Activated CD8-positive, alpha-beta memory T cell treated with anti-CD3 and anti-CD28 coated beads, Interleukin-2, amount 10 ng/mL, durations not matched to agents 7 days and 5 days (primary cell): ENCODE measurements around the gene ANKRD55. TPM values are rescaled to one million over a fixed set of nuclear protein-coding genes. Genes with fewer than 3 reads are reported as not detected.
"Not testable (repeated sequence)": the region's sequence is repeated elsewhere in the genome, so short reads cannot be mapped to it uniquely, and the experiment has no call there.

Source experiments
- ATAC-seq: fragments of 150-1000 bp; cut with Tn5 transposase; one replicate; pipeline ENCODE4 v1.10.0; 2021; ENCODE audit warnings: moderate library complexity
- CTCF ChIA-PET: fragments of 350-600 bp; sonication (Branson Sonifier 250); formaldehyde crosslinking; loops from one replicate; lab custom pipeline; 2021; ENCODE audit warnings: antibody characterized with exemption; lab: Charles Lee
- DNase-seq: peaks from one replicate; pipeline ENCODE4 v3.0.0-alpha.2; 2020
- H3K27ac Mint-ChIP-seq: one replicate; pipeline ENCODE4 v1.8.0; 2021; ENCODE audit warnings: mild to moderate bottlenecking, mixed read lengths
- H3K27me3 Mint-ChIP-seq: one replicate; pipeline ENCODE4 v1.8.0; 2021; ENCODE audit warnings: mixed read lengths
- H3K36me3 Mint-ChIP-seq: one replicate; pipeline ENCODE4 v1.8.0; 2021; ENCODE audit warnings: mild to moderate bottlenecking, mixed read lengths
- H3K4me1 Mint-ChIP-seq: one replicate; pipeline ENCODE4 v1.8.0; 2021; ENCODE audit warnings: mixed read lengths
- H3K4me3 Mint-ChIP-seq: one replicate; pipeline ENCODE4 v1.8.0; 2021; ENCODE audit warnings: mild to moderate bottlenecking, moderate library complexity, mixed read lengths
- H3K9me3 Mint-ChIP-seq: one replicate; pipeline ENCODE4 v1.8.0; 2022; ENCODE audit warnings: low read depth, mixed read lengths
- total RNA-seq, 2 experiments: library from RNA; stranded (reverse); gene quantifications; one replicate each; pipeline ENCODE4 v1.2.3, GENCODE V29; 2021

Gene ANKRD55
- total RNA-seq, 2 experiments from 2014 or later = 0.26 TPM; not detected in 1

DNA sequence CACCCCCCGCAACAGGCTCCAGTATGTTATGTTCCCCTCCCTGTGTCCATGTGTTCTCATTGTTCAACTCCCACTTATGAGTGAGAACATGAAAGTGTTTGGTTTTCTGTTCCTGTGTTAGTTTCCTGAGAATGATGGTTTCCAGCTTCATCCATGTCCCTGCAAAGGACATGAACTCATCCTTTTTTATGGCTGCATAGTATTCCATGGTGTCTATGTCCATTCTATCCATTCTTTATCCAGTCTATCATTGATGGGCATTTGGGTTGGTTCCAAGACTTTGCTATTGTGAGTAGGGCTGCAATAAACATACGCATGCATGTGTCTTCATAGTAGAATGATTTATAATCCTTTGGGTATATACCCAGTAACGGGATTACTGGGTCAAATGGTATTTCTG lies 35.6 kb upstream of the ANKRD55 start:
- ATAC-seq, DNase-seq, H3K36me3 Mint-ChIP-seq, H3K27ac Mint-ChIP-seq, H3K9me3 Mint-ChIP-seq, H3K4me3 Mint-ChIP-seq: not testable (repeated sequence)
- Mint-ChIP-seq H3K4me1 (peaks cover 16% of the 10 kb centered on the region), H3K27me3 (peaks cover 21% of the 10 kb centered on the region)
- CTCF ChIA-PET = interaction anchor here (1.0 to 3.4 kb wide), 3 partner anchors 131 to 570 kb away, joined by 3 to 22 read pairs (median 3); no protein-coding TSS in a partner anchor

- Mint-ChIP-seq H3K4me3 (no peak overlapping the region), H3K9me3 (no peaks in the 10 kb centered on the region), H3K27me3 (peaks cover 22% of the 10 kb centered on the region), H3K4me1 (peaks cover 16% of the 10 kb centered on the region), H3K36me3 (no peaks in the 10 kb centered on the region), H3K27ac (no peak overlapping the region)
- CTCF ChIA-PET = interaction anchor here (1.0 to 3.4 kb wide), 3 partner anchors 132 to 570 kb away, joined by 3 to 22 read pairs (median 11); no protein-coding TSS in a partner anchor
- no peak for ATAC-seq
- DNase-seq = no peak
Observed at GRCh38 chr5:56267856-56268255, 34.7 kb upstream of the ANKRD55 start.

GRCh38 chr5:56264417-56265025 lies 31.4 kb upstream of the ANKRD55 start:
- DNase-seq (no peak), ATAC-seq (no peak)
- CTCF ChIA-PET = interaction anchor here (1.1 to 1.3 kb wide), 4 partner anchors 9 to 874 kb away, joined by 3 read pairs; no protein-coding TSS in a partner anchor
- H3K9me3 Mint-ChIP-seq = no peaks in the 10 kb centered on the region
- peaks cover 2% of the 10 kb centered on the region for H3K4me1 Mint-ChIP-seq
- H3K27me3 Mint-ChIP-seq = peaks cover 28% of the 10 kb centered on the region
- no peaks in the 10 kb centered on the region for H3K36me3 Mint-ChIP-seq
- H3K27ac Mint-ChIP-seq = no peak overlapping the region
- no peak overlapping the region for H3K4me3 Mint-ChIP-seq

- Mint-ChIP-seq H3K4me3 (no peak overlapping the region), H3K27me3 (peaks cover 24% of the 10 kb centered on the region), H3K27ac (no peak overlapping the region)
Observed at GRCh38 chr5:56262279-56262678, 29.1 kb upstream of the ANKRD55 start.

DNA sequence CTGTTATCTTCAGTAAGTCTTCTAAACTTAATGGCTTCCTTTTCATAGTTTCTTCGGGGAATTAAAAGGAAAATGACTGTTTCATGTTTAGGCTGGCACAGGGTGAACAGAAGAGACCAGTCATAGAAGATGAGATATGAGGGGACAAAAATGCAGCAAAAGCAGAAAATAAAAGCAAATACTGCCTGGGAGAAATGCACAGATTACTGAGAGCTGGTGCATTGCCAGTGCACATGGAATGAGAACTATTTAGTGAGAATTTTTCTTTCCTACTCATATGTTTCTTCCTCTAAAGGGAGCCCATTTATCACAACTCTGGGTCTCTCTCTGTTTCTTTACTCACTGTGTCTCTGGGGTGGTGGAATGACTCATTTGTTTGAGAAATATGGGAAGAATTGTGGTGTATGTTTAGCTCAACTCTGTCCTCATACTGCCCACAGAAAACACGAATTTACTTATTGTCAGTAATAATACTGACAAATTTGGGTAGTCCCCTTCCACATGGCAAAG lies 25.9 kb upstream of the ANKRD55 start:
- H3K27ac Mint-ChIP-seq = no peak overlapping the region
- ATAC-seq (peak; percentile 82), DNase-seq (no peak)
- no peaks in the 10 kb centered on the region for H3K36me3 Mint-ChIP-seq
- H3K27me3 Mint-ChIP-seq = peaks cover 27% of the 10 kb centered on the region
- no peak overlapping the region for H3K4me3 Mint-ChIP-seq
- CTCF ChIA-PET = interaction anchor here (1.2 kb wide), 1 partner anchor 322 kb away, joined by 5 read pairs; no protein-coding TSS in a partner anchor
- no peaks in the 10 kb centered on the region for H3K9me3 Mint-ChIP-seq
- peaks cover 4% of the 10 kb centered on the region for H3K4me1 Mint-ChIP-seq

More at GRCh38 chr5:56262279-56262678, 29.1 kb upstream of the ANKRD55 start:
- ATAC-seq (no peak), DNase-seq (no peak)
- CTCF ChIA-PET = no interaction called here
- no peaks in the 10 kb centered on the region for H3K36me3 Mint-ChIP-seq
- H3K9me3 Mint-ChIP-seq = no peaks in the 10 kb centered on the region
- peaks cover 4% of the 10 kb centered on the region for H3K4me1 Mint-ChIP-seq

DNA sequence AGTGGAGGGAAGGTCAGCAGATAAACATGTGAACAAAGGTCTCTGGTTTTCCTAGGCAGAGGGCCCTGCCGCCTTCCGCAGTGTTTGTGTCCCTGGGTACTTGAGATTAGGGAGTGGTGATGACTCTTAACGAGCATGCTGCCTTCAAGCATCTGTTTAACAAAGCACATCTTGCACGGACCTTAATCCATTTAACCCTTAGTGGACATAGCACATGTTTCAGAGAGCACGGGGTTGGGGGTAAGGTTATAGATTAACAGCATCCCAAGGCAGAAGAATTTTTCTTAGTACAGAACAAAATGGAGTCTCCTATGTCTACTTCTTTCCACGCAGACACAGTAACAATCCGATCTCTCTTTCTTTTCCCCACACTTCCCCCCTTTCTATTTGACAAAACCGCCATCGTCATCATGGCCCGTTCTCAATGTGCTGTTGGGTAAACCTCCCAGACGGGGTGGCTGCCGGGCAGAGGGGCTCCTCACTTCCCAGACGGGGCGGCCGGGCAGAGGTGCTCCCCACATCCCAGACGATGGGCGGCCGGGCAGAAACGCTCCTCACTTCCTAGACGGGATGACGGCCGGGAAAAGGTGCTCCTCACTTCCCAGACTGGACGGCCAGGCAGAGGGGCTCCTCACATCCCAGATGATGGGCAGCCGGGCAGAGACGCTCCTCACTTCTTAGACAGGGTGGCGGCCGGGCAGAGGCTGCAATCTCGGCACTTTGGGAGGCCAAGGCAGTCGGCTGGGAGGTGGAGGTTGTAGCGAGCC lies 24.8 kb upstream of the ANKRD55 start:
- CTCF ChIA-PET = not testable (repeated sequence)

DNA sequence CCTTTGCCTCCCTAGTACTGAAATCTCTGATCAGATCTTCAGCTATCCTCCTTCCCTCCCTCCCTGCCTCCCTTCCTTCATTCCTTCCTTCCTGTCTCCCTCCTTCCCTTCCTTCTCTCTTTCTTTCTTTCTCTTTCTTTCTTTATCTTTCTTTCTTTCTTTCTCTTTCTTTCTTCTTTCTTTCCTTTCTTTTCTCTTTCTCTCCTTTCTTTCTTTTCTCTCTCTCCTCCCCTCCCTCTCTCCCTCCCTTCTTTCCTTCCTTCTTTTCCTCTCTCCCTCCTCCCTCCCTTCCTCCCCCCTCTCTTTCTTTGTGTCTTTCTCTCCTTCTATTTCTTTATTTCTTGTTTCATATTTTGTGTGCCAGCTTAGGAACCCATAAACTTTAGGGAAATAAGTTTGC lies 23.9 kb upstream of the ANKRD55 start:
- Mint-ChIP-seq H3K4me1 (peaks cover 4% of the 10 kb centered on the region), H3K4me3 (no peak overlapping the region), H3K27ac (no peak overlapping the region), H3K9me3 (no peaks in the 10 kb centered on the region), H3K27me3 (peaks cover 22% of the 10 kb centered on the region), H3K36me3 (no peaks in the 10 kb centered on the region)
- CTCF ChIA-PET = no interaction called here
- ATAC-seq = no peak
- DNase-seq = no peak

More for the DNA sequence above, 24.8 kb upstream of the ANKRD55 start:
- H3K4me3 Mint-ChIP-seq, H3K36me3 Mint-ChIP-seq, H3K27ac Mint-ChIP-seq, H3K9me3 Mint-ChIP-seq, ATAC-seq, DNase-seq, H3K4me1 Mint-ChIP-seq: not testable (repeated sequence)
- H3K27me3 Mint-ChIP-seq = peaks cover 29% of the 10 kb centered on the region

- H3K4me1 Mint-ChIP-seq = peaks cover 4% of the 10 kb centered on the region
- no peak for ATAC-seq
- no peak overlapping the region for H3K4me3 Mint-ChIP-seq
- peaks cover 26% of the 10 kb centered on the region for H3K27me3 Mint-ChIP-seq
- CTCF ChIA-PET = no interaction called here
- no peaks in the 10 kb centered on the region for H3K9me3 Mint-ChIP-seq
- H3K36me3 Mint-ChIP-seq = no peaks in the 10 kb centered on the region
- no peak for DNase-seq
- no peak overlapping the region for H3K27ac Mint-ChIP-seq
Observed at GRCh38 chr5:56255502-56255901, 22.4 kb upstream of the ANKRD55 start.

DNA sequence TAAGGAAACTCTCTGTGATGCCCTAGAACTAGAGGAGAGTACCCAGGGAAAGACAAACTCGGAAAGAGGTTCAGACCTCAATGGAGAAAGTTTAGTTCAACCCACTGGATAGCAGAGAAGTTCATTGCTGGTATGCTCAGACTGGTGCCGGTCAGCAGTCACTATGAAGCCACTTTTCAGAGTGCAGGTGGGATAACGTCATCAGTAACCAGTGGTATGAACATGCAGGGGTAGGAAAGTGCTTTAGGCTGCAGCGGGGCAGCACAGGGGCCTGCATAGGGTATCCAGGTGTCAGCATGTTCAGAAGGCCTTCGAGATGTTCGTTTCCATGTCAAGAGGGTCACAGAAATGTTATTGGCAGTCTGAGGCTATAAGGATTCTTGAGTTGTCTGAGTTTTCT lies 20.8 kb upstream of the ANKRD55 start:
- H3K27me3 Mint-ChIP-seq = peaks cover 26% of the 10 kb centered on the region
- no peaks in the 10 kb centered on the region for H3K36me3 Mint-ChIP-seq
- CTCF ChIA-PET = no interaction called here
- ATAC-seq = no peak
- no peak overlapping the region for H3K4me3 Mint-ChIP-seq
- H3K27ac Mint-ChIP-seq = no peak overlapping the region
- H3K9me3 Mint-ChIP-seq = no peaks in the 10 kb centered on the region
- peaks cover 4% of the 10 kb centered on the region for H3K4me1 Mint-ChIP-seq
- no peak for DNase-seq

DNA sequence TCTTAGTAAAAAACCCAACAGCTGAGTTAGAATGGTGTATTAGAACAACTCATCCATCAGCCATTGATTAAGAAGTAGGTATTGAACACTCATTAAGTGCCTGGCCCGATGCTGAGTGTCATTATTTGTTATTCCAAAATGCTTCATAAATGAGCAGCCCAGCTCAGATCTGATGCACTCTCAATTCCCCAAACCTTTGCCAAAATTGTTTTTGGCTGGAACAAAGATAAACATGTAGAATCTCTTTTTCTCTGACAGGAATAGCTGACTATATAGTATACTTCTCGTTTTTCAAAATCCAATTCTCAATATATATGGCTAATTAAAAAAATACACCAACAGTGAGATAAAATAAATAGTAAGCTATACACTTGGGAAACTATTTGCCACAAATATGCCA lies 20.0 kb upstream of the ANKRD55 start:
- DNase-seq (no peak), ATAC-seq (no peak)
- Mint-ChIP-seq H3K27ac (no peak overlapping the region), H3K9me3 (no peaks in the 10 kb centered on the region), H3K27me3 (peaks cover 24% of the 10 kb centered on the region), H3K4me1 (no peaks in the 10 kb centered on the region), H3K36me3 (no peaks in the 10 kb centered on the region), H3K4me3 (no peak overlapping the region)
- CTCF ChIA-PET = no interaction called here

GRCh38 chr5:56251918-56252553 lies 18.9 kb upstream of the ANKRD55 start:
- H3K36me3 Mint-ChIP-seq = no peaks in the 10 kb centered on the region
- ATAC-seq (no peak), DNase-seq (no peak)
- H3K4me1 Mint-ChIP-seq = no peaks in the 10 kb centered on the region
- no peak overlapping the region for H3K4me3 Mint-ChIP-seq
- no peak overlapping the region for H3K27ac Mint-ChIP-seq
- no peaks in the 10 kb centered on the region for H3K9me3 Mint-ChIP-seq
- CTCF ChIA-PET = no interaction called here
- peaks cover 23% of the 10 kb centered on the region for H3K27me3 Mint-ChIP-seq

DNA sequence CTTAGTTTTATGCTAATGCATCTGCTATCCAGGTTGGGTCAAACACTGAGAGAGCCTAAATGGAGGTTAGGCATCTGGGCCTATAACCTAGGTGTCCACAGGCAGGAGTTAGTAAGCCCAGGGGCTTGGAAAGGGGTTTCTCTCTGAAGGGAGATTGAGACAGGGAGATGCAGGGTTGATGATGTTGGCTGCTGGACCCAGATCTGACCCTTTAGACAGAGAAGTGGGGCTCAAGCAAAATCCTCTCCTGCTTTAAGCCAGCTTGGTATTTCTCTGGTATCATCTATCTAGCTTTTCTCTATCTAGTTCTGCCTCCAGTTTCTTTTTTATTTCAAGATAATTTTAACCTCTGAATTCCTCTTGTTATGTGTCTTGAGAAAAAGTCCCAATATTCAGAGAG lies 18.3 kb upstream of the ANKRD55 start:
- Mint-ChIP-seq H3K27ac (no peak overlapping the region), H3K9me3 (no peaks in the 10 kb centered on the region), H3K4me3 (no peak overlapping the region), H3K36me3 (no peaks in the 10 kb centered on the region), H3K27me3 (peaks cover 21% of the 10 kb centered on the region), H3K4me1 (no peaks in the 10 kb centered on the region)
- DNase-seq (no peak), ATAC-seq (no peak)
- CTCF ChIA-PET = no interaction called here

DNA sequence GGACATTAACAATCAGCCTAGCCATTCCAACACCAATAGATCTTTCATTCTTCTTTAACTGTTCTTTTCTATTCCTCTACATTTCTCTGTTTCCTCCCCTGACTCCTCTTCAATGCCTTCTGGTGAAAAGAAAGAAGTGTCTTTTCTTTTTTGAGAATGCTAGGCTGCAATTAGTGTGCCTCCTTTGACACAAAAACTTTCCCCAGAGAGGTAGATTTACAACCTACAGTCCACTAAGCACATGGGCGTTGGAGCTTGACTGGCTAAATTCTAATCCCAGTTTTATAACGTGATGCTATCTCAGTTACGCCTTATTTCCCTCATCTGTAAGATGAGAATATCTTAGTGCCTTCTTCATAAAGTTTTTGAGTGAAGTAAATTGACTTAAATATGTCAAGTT lies 16.9 kb upstream of the ANKRD55 start:
- Mint-ChIP-seq H3K27me3 (peaks cover 13% of the 10 kb centered on the region), H3K4me1 (no peaks in the 10 kb centered on the region), H3K36me3 (no peaks in the 10 kb centered on the region), H3K27ac (no peak overlapping the region), H3K4me3 (no peak overlapping the region), H3K9me3 (no peaks in the 10 kb centered on the region)
- ATAC-seq (no peak), DNase-seq (no peak)
- CTCF ChIA-PET = no interaction called here
